ENCODE data around the gene AKAP13. TPM values are rescaled to one million over a fixed set of nuclear protein-coding genes. Genes with fewer than 3 reads are reported as not detected.

The AKAP13 gene
- total and polyA plus RNA-seq, 2 donors = 84.2 to 206 TPM

DNA sequence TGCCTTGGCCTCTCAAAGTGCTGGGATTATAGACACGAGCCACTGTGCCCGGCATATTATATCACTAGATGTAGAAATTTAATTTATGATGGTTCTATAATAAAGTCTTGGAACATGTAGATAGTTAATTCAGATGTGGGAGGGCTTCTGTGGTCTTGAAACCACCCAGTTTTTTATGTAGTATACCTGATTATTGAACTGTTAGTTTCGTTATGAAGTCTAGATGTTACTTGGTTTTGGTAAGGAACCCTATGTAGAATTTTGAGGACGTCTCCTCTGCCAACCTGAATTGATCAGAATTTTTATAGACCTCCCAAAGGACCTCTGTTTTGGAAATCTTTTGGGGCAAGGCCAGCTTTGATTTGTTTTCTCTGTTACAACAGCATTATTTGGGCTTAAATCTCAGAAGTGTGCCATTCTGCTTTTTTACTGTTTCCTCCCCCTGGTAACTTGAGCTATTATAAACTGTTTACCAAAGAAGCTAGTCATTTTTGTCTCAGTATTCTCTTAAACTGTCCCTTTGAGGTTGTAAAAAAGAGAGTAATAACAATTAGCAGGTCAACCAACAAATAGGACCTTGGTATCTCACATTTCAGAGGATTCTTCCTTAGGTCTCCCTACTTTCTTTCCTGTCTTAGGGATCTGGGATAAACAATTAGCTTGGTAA lies 20.8 kb downstream of the AKAP13 start:
- Histone ChIP-seq H3K4me1 (ENCODE audit: insufficient read depth) (no peaks in the 10 kb centered on the region), H3K4me3 (ENCODE audit: low read depth, low read length) (no peak overlapping the region), H3K36me3 (ENCODE audit: insufficient read depth) (no peaks in the 10 kb centered on the region), H3K27ac (ENCODE audit: low read depth) (no peak overlapping the region)
- 78% methylated on average over 4 of the region's 4 CpGs for WGBS
- DNase-seq (ENCODE audit: extremely low spot score) = no peak

DNA sequence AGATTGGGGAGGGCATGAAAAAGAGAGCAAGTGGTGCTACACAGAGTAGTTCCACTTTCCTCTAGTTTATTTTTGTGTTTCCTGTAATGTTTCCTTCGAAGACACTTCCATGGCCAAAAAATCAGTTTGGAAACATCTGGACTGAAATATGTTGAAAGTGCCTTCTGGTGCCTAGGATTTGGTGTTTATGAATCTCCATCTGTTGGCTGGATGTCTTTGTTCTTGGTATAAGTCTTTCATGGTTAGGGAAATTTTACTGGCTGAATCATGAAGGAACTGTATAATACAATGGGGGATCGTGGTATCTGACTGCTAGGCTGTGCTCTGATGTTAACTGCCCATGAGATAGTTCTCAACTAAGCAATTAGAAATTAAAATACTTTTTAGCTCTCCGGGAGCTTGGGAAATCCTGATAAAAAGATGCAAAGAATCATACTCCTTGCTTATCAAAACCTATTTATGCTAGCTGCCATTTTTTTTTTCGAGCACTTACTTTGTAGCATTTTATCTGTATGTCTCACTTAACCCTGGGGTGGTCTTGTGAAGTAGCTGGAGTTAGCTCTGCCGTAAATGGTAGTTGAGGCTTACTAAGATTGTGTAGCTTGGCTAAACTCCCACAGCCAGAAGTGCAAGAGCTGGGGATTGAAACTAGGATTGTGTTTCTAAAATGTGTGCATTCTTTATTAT lies 21.9 kb downstream of the AKAP13 start:
- H3K27ac ChIP-seq (ENCODE audit: low read depth) = no peak overlapping the region
- no peak for DNase-seq (ENCODE audit: extremely low spot score)
- no peak overlapping the region for H3K4me3 ChIP-seq (ENCODE audit: low read depth, low read length)
- H3K36me3 ChIP-seq (ENCODE audit: insufficient read depth) = no peaks in the 10 kb centered on the region
- WGBS = 36% methylated on average over 5 of the region's 5 CpGs
- H3K4me1 ChIP-seq (ENCODE audit: insufficient read depth) = no peaks in the 10 kb centered on the region

DNA sequence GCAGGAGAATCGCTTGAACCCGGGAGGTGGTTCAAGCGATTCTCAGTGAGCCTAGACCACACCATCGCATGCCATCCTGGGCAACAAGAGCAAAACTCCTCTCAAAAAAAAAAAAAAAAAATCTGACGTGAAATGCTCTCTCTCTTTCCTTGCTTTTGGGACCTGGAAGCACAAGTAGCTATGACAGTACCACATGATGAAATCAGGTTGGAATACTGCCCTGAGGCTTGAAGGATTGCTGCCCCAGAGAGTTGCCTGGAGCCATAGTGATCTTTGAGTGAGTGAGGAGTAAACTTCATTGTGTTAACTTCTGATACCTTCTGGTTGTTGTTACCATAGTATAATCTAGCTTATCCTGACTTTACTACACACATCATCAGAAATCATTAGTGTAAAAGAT lies 23.3 kb downstream of the AKAP13 start:
- no peak overlapping the region for H3K4me3 ChIP-seq (ENCODE audit: low read depth, low read length)
- no peak overlapping the region for H3K27ac ChIP-seq (ENCODE audit: low read depth)
- H3K36me3 ChIP-seq (ENCODE audit: insufficient read depth) = no peaks in the 10 kb centered on the region
- no peak for DNase-seq (ENCODE audit: extremely low spot score)
- no peaks in the 10 kb centered on the region for H3K4me1 ChIP-seq (ENCODE audit: insufficient read depth)
- WGBS = 86% methylated on average over 5 of the region's 5 CpGs

DNA sequence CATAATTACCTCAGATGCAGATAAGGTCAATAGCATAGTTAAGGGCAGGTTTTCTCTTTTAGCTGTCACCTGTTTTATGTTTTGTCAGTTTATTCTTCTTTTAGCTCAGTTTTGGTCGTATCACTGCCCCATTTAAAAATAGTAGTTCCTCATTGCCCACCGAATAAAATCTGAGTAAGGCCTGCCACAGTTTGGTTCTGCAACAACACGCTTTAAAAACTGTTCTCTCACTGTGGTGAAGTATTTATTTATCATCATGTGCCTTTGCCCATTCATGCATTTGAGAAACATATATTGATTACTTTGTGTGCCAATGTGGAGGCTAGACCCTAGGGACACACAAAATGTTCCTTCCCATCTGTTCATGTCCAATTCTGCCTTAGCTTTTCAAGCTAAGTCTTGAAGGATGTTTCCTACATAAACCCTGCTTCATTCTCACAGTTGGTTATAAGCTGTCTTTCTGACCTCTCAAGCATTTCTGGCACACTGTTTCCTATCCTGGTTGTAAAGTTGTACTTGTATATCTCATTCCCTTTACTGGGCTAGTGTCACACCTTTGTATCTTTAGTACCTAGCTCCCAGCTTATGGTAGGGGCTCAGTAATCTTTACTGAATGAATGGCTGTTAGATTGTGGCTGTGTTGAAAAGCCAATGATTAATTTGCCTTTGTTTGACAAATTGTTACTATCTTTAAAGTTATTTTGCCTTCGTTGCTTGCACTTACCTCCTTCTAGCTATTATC lies 23.9 kb downstream of the AKAP13 start:
- Histone ChIP-seq H3K36me3 (ENCODE audit: insufficient read depth) (no peaks in the 10 kb centered on the region), H3K4me3 (ENCODE audit: low read depth, low read length) (no peak overlapping the region), H3K4me1 (ENCODE audit: insufficient read depth) (no peaks in the 10 kb centered on the region), H3K27ac (ENCODE audit: low read depth) (no peak overlapping the region)
- DNase-seq (ENCODE audit: extremely low spot score) = no peak
- 57% methylated on average over 4 of the region's 4 CpGs for WGBS

DNA sequence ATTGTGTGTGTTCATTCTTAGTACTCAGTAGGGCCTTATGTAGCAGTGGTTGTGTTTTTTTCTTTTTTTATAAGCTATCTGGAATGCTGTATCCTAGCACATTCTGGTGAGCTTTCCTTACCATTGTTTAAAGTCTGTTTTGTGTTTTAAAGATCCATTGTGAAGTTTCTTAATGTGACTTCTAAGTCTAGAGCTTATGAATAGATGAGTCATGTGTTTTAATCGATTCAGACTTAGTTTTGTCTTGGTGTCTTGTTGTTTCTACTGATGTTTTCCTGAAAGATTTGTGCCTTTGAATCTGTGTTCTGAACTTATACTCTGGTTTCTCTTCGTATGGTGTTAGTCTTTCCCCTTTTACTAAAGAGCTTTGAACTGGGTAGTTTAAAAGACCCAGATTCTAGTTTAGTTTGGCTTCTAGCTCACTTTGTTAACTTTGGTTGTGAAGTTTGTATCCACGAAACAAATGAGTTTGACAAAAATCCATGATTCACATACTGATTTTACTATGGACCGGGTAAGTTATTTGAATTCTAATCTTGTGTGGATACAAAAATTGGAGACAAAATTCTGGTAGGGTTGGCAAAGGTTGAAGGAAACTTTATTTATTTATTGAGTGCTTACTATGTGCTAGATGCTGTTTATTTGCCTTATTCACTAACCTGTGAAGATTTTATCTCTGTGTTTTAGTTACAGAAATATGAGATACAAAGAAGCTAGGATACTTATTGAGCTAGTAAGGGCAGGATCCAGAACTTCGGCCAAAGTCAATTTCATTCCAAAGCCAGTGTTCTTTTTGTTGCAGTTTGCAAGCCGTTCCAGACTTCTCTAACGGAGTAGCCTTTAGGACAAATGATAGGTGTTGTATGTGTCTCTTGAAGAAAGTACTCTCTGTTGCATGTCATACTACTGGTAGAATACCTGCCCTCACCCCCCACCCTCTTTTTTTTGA lies 24.8 kb downstream of the AKAP13 start:
- WGBS = 43% methylated on average over 7 of the region's 7 CpGs
- no peak for DNase-seq (ENCODE audit: extremely low spot score)
- Histone ChIP-seq H3K27ac (ENCODE audit: low read depth) (no peak overlapping the region), H3K36me3 (ENCODE audit: insufficient read depth) (no peaks in the 10 kb centered on the region), H3K4me1 (ENCODE audit: insufficient read depth) (no peaks in the 10 kb centered on the region), H3K4me3 (ENCODE audit: low read depth, low read length) (no peak overlapping the region)

DNA sequence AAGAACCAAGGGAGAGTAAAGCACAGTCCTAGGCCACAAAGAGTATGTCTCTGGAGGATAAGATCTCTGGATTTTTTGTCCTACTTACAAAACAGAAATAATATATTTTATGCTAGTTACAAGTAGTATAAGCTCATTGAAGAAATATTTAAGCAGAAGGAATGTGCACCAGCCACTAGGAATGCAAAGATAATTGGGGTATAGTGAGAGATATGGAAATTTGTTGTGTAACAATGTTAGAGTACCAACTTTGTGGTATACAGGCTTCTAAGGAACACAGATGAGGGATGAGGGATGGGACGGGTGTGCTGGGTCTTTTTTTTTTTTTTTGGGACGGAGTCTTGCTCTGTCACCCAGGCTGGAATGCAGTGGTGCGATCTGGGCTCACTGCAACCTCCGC lies 26.5 kb downstream of the AKAP13 start:
- Histone ChIP-seq H3K27ac (ENCODE audit: low read depth) (no peak overlapping the region), H3K4me1 (ENCODE audit: insufficient read depth) (no peaks in the 10 kb centered on the region), H3K4me3 (ENCODE audit: low read depth, low read length) (no peak overlapping the region), H3K36me3 (ENCODE audit: insufficient read depth) (no peaks in the 10 kb centered on the region)
- no peak for DNase-seq (ENCODE audit: extremely low spot score)
- WGBS = 84% methylated on average over 4 of the region's 4 CpGs

DNA sequence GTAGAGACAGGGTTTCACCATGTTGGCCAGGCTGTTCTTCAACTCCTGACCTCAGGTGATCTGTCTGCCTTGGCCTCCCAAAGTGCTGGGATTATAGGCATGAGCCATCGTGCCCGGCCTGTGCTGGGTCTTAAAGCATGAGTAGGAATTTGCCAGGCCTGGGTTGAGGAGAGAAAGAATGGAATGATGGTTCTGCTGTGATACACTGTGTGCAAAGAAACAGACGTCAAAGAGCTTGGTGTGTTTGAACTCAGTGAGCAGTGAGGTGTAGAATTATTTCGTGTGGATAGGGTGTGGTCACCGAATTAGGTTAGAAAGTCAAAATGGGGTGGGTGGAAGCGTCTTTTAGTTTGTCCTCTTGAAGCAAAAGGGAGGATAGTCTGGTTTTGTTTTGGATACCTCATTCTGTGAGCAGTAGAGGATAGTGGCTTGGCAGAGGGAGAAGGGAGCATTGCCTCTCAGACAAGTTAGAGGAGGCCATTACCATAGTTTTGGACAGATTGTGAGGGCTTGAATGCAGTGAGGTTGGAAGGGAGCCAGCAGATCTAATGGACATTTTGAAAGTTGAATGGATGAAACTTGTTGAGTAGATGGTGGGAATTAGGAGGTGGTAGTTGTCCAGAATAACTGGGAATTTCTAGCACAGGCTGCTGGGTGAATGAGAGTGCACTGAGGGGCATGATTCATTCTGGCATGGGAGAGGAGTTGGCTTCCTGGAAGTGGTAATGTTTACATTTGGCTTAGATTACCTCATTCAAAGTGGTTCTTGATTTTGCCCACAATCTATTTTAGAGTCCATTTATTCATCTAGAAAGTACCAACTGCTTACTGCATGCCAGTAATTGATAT lies 27.2 kb downstream of the AKAP13 start:
- H3K4me1 ChIP-seq (ENCODE audit: insufficient read depth) = no peaks in the 10 kb centered on the region
- no peaks in the 10 kb centered on the region for H3K36me3 ChIP-seq (ENCODE audit: insufficient read depth)
- no peak overlapping the region for H3K4me3 ChIP-seq (ENCODE audit: low read depth, low read length)
- no peak for DNase-seq (ENCODE audit: extremely low spot score)
- WGBS = 88% methylated on average over 6 of the region's 6 CpGs
- no peak overlapping the region for H3K27ac ChIP-seq (ENCODE audit: low read depth)

DNA sequence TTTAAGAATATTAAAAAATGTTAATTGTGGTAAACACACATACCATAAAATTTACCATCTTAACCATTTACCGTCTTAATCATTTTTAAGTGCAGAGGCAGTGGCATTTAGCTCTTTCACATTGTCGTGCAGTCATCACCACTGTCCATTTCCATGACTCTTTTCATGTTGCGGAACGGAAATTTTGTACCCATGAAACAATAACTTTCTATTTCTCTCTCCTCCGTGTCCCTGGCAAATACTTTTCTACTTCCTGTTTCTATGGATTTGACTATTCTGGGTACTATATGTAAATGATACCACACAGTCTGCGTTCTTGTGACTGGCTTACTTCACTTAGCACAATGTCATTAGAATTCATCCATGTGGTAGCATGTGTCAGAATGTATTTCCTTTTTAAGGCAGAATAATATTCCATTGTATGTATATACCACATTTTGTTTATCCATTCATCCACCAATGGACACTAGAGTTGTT lies 27.9 kb downstream of the AKAP13 start:
- H3K4me3 ChIP-seq (ENCODE audit: low read depth, low read length) = no peak overlapping the region
- no peak overlapping the region for H3K27ac ChIP-seq (ENCODE audit: low read depth)
- DNase-seq (ENCODE audit: extremely low spot score) = no peak
- H3K36me3 ChIP-seq (ENCODE audit: insufficient read depth) = no peaks in the 10 kb centered on the region
- no peaks in the 10 kb centered on the region for H3K4me1 ChIP-seq (ENCODE audit: insufficient read depth)
- 88% methylated on average over 6 of the region's 6 CpGs for WGBS

DNA sequence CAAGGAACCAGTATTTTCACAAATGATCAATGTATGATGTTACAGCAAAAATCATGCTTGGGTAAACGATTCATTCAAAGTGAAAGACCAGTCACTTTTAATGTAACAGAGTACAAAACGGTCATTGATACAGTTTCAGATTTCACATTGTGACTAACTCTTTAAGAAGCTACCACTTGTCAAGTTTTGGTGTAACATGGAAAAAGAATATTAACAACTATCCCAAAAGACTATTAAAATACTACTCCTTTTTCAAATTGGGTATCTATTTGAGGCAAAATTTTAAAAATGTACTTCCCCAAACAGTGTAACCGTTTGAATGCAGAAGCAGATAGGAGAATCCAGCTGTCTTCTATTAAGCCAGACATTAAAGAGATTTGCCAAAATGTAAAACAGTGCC lies 31.7 kb downstream of the AKAP13 start:
- 30% methylated on average over 3 of the region's 3 CpGs for WGBS
- no peaks in the 10 kb centered on the region for H3K36me3 ChIP-seq (ENCODE audit: insufficient read depth)
- H3K27ac ChIP-seq (ENCODE audit: low read depth) = peak overlapping the region; percentile 10
- no peaks in the 10 kb centered on the region for H3K4me1 ChIP-seq (ENCODE audit: insufficient read depth)
- H3K4me3 ChIP-seq (ENCODE audit: low read depth, low read length) = no peak overlapping the region
- DNase-seq (ENCODE audit: extremely low spot score) = no peak

DNA sequence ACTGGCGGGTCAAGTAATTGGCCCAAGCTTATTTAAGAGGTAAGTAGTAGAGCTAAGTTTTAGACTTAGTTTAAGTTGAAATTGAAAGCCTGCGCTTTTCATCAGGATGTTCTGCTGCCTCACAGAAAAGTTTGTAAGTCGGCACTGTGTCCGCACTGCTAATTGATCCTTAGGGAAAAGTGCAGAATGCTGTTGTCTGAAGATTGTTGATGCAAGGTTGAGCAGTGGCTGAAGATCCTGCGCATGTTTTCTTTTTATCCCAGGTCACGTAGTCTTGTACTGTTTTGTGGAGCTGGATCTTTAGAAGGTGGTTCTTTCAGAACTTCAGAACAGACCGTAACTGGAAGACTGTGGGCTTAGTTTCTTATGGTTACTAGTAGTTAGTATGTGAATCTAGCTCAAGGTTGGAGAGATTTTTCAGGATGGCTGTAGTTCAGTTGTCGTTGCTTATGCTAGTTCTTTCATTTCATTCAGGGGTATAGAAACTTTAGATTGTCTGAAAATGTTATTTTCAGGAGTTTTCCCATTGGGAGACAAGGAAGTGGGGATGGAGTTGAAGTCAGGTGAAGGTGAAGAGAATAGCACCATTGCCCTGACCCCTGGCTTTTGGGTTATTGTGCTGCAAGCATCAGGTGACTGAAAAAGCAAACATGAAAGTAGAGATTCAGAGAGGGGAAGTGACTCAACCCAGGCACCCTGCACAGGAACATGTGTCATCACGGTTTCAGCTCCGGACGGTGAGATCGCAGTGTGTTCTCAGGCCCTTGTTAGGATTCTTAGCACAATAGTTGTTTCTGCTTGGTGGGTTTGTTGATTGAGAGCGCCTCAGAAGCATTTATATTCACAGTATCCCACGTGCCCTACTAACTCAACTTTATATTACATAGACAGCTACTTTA lies 32.8 kb downstream of the AKAP13 start:
- no peak overlapping the region for H3K4me3 ChIP-seq (ENCODE audit: low read depth, low read length)
- no peak for DNase-seq (ENCODE audit: extremely low spot score)
- 52% methylated on average over 14 of the region's 14 CpGs for WGBS

DNA sequence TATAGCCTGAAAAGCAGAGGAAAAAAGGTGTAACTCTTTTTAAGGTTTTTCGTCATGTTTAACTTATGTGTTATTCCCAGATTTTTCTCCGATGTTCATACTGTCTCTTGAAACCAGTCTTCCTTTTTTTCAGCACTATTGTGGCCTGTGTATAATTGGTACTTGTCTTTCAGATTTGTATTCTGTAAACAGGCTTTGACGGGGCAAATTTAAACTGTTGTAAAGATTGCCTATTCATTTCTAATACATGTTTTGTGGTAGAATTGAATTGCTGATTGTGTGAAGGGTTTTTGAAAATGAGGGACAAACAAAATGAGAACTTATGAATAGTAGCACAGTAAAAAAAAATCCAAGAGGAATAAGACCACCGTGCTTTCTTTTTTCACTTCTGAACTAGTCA lies 33.6 kb downstream of the AKAP13 start:
- no peak for DNase-seq (ENCODE audit: extremely low spot score)
- Histone ChIP-seq H3K36me3 (ENCODE audit: insufficient read depth) (no peaks in the 10 kb centered on the region), H3K27ac (ENCODE audit: low read depth) (peak overlapping the region; percentile 59), H3K4me3 (ENCODE audit: low read depth, low read length) (no peak overlapping the region), H3K4me1 (ENCODE audit: insufficient read depth) (no peaks in the 10 kb centered on the region)
- WGBS = 77% methylated on average over 4 of the region's 4 CpGs

More for the DNA sequence above, 32.8 kb downstream of the AKAP13 start:
- H3K27ac ChIP-seq (ENCODE audit: low read depth) = no peak overlapping the region
- H3K4me1 ChIP-seq (ENCODE audit: insufficient read depth) = no peaks in the 10 kb centered on the region
- no peaks in the 10 kb centered on the region for H3K36me3 ChIP-seq (ENCODE audit: insufficient read depth)

DNA sequence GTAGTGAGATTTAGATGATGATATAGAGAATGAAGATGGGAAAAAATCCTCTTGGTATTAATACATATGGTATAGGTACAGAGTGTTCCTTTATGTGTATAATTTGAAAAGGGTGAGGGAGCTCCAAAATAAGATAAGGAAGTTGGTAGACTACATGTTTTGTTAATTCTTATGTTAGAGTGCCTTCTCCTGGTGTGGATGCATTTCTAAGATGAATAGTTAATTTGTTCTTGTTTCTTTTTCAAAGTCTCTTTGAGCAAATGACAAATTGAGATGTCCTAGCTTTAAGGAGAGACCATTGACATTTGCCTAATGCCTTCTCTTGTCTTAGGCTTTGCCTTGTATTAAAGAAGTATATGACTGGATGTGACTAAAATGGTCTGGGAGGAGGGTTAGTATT lies 34.1 kb downstream of the AKAP13 start:
- H3K4me1 ChIP-seq (ENCODE audit: insufficient read depth) = no peaks in the 10 kb centered on the region
- no peak for DNase-seq (ENCODE audit: extremely low spot score)
- H3K27ac ChIP-seq (ENCODE audit: low read depth) = no peak overlapping the region
- H3K36me3 ChIP-seq (ENCODE audit: insufficient read depth) = no peaks in the 10 kb centered on the region
- H3K4me3 ChIP-seq (ENCODE audit: low read depth, low read length) = no peak overlapping the region

All from urinary bladder (tissue), 4 donors.